CD4-positive, alpha-beta T cell treated with Interleukin-21 for 1 hour (primary cell): ENCODE measurements around the gene PLSCR1.

Experiments
- DNase-seq: peaks from one replicate; pipeline ENCODE4 v3.0.0-alpha.2; 2020

The PLSCR1 gene

DNA sequence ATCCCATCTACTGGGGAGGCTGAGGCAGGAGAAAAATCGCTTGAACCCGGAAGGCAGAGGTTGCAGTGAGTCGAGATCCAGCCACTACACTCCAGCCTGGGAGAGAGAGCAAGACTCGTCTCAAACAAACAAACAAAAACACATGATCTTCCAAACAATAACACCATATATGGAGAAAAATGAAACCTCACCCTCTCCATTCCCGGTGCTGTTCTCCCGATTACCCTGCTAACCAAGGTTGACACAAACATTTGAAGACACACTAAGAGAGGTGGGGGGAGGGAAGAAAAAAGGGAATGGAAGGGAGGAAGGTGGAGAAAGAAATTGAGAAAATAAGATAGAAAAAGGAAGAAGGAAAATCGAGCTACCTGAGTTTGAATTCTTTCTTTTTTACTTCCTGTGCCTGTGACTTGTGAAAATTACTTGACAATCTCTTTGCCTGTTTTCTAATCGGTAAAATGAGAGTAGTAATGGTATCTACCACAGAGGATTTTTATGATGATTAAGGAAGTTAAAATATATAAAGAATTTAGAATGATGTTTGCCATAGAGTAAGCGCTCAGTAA lies 73.9 kb downstream of the PLSCR1 start:
- DNase-seq: no peak

DNA sequence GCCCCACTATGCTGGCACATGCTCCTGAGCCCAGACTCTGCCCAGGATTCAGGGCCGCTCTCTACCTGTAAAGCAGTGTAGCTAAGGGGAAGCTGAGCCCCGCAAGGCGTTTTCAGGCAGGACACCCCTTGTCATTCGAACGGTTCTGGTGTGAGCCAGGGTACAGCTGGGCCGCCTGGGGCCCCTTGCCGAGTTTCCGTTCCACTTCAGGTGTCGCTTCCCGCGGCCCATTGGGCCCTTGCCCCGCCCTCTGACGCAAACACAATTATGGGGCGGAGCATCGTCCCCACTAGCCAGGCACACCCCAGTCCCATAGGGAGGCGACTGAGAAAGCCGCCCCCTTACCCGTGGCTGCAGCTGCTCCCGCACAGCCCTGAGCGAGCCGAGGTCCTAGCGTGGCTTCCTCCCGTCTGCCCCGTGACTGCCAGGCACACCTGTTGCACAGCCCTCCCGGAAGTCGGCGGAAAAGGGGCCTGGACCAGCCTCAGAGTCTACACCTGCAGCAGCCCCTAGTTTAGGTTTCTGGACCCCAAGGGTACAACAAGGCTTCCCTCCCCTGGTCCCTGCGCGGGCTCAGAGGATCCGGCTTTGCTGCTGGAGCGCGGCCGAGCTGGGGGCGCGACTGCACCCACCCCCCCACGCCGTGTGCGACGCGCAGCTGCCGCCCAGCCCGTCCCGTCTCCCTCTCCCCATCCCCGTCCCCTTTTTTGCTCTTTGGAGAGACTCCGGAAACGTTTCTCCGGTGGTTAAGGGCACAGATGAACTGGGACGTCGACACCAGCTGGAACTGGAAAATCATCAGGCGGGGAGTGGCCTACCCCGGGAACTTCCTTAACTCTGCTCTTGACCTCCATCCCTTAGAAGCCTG lies 75.0 kb downstream of the PLSCR1 start, which contains the start of gene PLSCR2:
PLSCR2 (minus strand) TSS at position 412 of the 868 bp plus-strand sequence. CDS start 9,657 bp downstream, outside the sequence.
- DNase-seq: peak; percentile 83

DNA sequence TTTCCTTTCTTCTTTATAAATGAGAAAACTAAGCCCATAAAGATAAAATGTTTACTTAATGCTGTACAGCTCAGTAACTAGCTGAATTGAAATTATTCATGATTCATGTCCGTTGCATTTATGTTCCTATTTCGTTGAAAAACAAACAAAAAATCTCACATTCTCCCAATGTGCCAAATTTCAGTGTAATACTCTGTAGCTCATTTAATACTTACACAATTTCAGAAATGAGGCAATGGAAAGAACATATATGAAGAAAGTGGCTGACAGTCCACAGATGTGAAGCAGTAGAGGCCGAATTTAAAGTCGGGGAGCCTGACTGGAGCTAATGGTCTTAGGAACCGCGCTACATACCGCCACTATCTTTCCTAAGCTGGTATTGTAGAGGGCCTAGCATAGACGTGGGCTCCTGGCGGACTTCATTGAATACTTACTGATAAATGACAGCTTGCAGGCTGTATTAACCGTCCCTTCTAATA lies 75.7 kb downstream of the PLSCR1 start:
- DNase-seq: no peak

DNA sequence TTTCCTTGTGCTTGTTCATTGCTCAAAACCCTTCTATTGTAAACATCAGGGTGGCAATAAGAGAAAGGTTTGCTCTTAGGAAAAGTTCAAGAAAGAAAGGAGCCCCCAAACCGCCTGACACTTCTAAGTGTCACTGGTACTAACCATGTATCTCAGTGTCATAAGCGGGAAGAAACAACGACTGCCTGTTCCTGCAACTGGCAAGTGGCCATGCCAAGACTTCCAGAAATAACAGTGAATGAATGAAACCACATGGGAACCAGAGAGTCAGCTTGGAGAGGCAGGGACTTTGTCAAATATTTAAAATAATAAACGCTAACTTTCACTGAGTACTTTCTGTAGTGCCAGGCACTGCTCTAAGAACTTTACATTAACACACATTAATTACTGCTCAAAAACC lies 76.2 kb downstream of the PLSCR1 start:
- DNase-seq: no peak

DNA sequence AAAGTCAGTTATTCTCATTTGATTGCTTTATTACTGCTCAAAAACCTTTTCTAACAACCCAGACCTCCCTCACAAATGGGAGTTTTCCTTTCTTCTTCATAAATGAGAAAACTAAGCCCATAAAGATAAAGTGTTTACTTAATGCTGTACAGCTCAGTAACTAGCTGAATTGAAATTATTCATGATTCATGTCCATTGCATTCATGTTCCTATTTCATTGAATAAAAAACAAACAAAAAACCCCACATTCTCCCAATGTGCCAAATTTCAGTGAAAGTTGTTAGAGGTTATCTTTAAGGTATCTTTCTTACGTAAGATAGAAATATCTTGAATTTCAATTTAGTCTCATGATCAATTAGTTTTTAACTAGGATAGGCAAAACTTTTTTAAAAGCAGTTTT lies 77.8 kb downstream of the PLSCR1 start:
- no peak for DNase-seq

DNA sequence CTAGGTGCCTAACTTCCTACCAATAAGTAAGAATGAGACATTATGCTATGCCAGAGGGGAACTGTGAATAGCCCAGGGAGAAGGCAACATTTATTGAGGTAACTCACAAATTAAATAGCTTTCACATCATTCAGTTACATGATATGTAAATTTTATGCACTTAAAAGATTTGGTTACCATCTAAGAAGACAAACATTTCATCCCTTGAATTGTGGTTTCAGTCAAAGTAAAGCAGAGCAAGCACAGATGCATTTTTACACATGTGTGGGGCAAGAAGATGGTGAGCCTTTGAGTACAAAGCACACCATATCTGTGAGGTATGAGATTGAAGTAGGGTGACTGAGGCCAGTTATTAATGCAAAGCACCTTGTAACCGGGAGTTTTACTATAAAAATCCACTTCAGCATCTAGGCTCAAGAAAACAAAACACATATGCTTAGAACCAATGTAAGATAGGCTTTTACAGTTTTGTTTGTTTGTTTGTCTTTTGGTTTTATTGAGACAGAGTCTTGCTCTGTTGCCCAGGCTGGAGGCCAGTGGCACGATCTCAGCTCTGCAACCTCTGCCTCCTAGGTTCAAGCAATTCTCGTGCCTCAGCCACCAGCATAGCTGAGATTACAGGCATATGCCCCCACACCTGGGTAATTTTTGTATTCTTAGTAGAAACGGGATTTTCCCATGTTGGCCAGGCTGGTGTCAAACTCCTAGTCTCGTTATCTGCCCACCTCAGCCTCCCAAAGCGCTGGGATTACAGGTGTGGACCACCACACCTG lies 78.5 kb downstream of the PLSCR1 start:
- DNase-seq: no peak
